ENCODE results near the gene PPARD.

PPARD gene

DNA sequence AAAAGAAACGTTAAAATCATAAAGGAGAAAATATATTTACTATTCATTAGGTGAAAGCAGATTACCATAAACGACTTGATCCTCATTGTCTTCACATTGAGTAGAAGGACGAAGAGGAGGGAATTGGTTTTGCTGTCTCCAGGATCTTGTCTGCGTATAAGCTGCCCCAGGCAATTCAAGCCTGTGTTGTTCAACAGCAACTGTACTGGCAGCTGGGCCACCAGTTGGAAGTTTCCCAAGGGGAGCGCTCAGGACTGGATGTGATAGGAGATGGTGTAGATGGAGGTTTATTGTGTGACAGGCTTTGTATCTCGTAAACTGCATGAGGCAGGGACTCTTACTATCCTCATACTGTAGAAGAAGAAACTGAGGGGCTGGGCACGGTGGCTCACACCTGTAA, 105.8 kb downstream of the PPARD start:
- DNase-seq, result no peak

DNA sequence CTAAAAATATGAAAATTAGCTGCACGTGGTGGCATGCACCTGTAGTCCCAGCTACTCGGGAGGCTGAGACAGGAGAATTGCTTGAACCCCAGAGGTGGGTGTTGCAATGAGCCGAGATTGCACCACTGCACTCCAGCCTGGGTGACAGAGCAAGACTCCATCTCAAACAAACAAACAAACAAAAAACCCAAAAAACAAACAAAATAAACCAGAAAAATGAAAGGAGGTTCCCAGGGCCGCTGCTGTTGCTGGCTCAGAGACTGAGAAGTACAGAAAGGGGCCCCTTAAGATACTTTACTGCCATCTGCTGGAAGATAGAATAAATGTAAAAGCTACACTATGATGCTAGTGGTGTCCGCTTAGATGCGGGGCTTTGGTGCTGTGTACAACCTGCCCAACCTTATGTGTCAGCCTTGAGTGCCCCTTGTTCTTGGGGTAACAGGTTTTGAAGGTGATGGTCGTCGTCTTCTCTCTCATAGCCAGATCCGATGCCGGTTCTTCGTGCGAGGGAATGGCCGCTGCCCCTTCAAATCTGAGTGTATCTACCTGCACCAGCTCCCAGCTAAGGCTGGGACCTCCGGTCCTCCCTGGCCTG, 107.0 kb downstream of the PPARD start:
- peak; percentile 81 for DNase-seq

DNA sequence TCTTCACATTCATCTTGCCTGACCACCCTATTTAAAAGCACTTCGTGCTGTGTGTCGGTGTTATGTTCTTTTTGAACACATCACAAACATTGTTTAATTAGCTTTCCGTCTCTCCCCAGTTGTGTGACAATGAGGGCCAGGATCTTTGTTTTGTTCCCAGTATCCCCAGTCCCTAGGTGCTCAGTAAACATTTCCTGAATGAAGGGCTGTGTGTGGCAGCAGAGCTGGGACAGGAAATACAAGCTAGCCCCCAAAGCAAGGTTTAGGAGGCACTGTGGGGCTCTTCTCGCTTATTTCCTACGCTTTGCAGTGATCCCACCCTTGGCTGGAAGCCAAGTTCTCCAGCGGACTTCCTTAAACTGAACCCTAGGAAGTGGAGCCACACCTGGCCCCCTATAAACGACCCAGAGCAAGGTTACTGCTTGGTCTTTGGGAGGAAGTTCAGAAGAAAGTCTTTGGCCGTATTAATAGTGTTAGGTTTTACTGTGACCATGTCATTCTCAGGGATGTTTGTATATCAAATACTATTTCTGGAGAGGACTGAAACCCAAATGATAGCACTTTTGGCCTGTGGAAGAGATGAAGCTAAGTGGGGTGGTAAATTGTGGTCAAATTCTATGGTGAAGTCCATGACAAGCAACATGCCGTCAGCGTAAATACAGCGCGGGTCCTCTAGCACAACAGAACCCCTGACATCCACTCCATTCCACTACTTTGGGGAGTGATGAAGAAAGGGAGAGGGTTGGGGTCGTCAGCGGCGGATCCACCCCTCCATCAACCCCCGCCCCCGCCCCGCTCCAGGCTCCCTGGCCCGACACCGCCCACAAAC, 109.2 kb downstream of the PPARD start:
- no peak for DNase-seq

DNA sequence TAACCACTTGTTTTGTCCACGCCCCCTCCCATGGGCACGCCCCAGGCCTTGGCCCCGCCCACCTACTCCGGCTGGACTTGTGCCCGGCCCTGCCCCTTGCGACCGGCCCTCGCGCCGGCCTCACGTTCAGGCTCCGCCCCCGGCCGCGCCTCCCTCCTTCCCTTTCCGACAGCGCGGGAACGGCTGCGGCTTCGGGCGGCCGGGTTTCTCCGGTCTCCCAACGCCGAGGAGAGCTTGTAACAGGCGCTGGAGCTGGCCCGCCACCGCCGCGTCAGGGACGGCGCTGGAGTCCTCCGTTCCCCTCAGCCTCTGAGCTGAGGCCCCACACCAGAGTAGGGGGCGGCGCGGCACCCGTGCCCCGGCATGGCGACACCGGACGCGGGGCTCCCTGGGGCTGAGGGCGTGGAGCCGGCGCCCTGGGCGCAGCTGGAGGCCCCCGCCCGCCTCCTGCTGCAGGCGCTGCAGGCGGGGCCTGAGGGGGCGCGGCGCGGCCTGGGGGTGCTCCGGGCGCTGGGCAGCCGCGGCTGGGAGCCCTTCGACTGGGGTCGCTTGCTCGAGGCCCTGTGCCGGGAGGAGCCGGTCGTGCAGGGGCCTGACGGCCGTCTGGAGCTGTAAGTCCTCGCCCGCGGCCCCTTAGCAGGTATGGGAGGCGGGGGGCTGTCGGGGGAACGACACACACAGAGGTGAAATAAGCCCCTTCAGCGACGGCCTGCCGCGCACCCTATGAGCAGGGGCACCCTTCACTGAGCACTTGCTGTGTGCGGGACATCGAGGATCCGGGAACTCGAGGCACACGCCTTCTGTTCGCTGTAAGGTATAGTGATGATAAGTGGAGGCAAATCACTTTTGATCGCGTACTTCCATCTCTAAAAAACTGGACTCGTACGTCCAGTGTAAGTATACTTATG, 110.1 kb downstream of the PPARD start, which contains the start of gene FANCE:
Gene FANCE, plus strand, starts transcription at position 156 of the 908 bp plus-strand sequence. Its CDS starts 208 bp downstream, at position 364.
- DNase-seq, result peak; percentile 98

DNA sequence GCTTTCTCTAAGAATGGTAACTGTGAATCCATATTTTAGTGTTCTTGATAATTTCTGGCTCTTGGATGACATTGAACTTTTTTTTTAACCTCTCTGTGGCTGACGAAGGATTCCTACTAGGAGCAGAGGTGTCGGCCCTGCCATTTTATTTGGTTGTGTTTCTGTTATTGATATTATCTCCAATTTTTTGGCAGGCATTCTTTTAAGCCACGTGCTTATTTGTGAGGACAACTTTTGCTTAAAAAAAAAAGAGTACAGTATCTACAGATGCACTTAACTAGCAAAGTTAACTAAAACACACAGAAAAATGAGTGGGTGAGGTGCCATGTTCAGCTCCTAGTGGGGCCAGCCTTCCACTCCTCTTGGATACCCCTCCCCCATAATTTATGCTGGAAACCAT, 110.9 kb downstream of the PPARD start:
- DNase-seq, result no peak

DNA sequence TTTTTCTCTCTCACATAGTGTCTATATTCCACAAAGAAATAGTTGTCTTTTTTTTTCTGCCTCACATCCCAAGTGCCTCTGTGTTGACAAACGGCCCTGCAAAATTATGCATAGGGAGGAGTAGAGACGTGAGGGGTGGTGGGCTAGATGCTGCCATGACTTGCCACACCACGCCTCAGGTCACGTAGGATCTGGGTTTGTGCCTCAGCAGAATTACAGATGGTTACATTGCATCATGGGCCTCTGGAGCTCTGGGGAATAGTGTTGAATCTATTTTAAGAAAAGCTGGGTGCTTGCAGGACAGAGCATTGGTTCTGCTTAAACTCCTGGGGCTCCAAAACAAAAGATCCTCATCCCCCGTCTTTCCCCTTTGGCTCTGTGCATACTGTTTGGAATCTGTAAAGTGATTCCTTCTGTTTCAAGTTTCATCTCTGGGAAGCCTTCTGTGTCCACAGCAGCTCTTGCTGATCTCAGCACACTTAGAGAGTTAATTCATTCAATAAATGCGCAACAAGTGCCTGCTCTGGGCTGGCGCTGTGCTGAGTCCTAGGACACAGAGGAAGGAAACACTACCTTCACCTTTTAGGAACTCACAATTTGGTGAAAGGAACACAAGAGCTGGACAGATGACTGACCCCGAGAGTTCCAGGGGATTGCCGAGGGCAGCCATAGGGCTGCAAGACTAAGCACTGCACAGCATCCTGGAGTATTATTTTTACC, 112.2 kb downstream of the PPARD start:
- DNase-seq, result no peak

DNA sequence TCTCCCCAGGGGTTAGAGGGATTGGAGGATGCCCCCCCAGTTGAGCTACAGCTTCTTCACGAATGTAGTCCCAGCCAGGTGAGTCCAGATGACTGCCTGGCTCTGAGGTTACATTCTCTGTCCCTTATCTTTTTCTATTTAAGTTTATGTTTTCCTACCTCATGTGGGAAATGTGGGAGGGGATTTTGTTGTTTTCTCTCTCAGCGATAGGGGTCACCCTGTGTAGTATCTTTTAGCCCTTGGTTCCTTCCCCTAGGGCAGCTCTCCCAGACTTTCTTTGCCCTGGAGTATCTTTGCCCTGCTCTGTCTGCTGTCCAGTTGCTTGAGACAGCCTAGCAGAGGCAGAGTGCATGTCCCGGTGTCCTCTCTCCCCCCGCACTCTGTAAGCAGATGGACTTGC, 115.5 kb downstream of the PPARD start:
- no peak for DNase-seq

DNA sequence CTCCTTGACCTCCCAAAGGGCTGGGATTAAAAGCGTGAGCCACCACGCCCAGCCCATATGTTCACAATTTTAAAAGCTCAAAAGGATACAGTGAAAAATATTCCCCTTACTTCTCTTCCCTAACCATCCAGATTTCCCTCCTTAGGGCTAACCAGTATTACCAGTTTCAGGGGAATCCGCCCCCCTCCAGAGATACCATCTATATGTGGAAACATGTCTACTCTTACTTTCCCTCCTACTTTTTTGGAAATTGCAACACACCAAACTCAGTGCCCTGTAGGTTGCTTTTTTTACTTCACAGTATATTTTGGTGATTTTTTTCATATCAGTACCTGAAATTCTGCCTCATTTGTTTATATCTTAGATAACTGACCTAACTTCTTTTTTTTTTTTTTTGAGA, 118.9 kb downstream of the PPARD start:
- DNase-seq, result no peak

DNA sequence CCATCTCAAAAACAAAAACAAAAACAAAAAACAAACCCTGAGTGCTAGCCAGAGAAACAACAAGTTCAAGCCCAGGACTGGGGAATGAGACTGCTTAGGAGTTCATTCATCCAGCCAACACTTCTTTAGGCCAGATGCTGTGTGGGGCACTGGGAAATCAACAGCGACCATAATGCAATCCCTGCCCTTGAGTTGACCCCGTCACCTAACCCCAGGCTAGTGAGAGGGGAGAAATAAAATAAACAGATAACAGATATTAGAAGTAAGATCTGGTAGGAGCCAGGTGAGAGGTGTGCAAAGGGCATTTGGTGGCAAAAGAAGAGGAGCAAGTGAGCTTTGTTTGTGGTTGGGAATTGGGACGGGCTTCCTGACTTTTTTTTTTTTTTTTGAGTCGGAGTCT, 120.9 kb downstream of the PPARD start:
- no peak for DNase-seq

DNA sequence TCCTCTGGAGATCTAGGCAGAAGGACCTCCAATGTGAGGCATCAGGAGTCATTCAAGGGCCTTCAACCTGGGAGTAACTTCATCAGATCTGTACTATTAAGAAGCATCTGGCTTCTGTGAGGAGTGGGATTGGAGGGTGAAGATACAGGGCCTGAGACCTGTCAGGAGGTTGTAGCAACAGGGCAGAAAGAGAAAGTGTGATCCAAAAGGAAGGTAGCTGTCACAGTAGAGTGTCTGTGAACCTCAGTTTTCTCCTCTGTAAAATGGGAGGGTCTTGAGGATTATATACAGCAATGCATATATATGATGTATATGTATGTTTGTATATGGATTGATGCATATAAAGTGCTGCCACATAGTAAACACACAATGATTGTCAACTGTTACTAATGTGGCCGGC, 123.3 kb downstream of the PPARD start:
- DNase-seq, result no peak

DNA sequence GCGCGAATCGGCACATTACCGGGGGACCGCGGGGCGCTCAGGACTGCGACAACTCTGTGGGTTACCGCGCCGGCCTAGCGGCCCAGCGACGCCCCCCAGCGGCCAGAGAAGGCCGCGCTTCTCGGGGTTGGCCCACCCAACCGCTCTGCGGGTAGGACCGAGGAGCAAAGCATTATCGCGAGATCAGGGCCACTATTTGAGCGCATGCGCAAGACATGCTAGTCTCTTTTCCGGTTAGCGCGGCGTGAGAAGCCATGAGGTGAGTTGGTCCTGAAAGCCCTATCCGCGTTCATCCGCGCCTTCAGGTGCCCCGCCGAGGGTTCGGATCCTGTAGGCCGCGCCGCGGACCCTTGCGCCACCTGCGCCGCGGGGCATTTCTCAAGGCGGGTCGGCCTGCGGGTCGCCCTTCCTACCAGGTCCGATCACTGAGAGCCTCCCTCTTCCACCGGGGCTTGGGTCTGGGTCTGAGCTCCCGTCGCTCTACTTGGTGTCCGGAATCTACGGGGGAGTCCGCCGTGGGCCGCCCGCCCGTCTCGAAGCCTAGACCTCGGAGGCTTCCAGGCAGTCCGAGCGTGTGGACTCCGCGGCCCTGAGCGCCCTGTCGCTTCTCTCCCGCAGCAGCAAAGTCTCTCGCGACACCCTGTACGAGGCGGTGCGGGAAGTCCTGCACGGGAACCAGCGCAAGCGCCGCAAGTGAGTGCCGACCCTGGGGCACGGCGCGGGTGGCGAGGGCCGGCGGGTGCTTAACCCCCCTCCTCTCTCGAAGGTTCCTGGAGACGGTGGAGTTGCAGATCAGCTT, 126.0 kb downstream of the PPARD start, which contains the start of gene RPL10A:
Gene RPL10A, plus strand, starts transcription at position 221 of the 799 bp plus-strand sequence. Its CDS starts 34 bp downstream, at position 255.
- peak; percentile 98 for DNase-seq

DNA sequence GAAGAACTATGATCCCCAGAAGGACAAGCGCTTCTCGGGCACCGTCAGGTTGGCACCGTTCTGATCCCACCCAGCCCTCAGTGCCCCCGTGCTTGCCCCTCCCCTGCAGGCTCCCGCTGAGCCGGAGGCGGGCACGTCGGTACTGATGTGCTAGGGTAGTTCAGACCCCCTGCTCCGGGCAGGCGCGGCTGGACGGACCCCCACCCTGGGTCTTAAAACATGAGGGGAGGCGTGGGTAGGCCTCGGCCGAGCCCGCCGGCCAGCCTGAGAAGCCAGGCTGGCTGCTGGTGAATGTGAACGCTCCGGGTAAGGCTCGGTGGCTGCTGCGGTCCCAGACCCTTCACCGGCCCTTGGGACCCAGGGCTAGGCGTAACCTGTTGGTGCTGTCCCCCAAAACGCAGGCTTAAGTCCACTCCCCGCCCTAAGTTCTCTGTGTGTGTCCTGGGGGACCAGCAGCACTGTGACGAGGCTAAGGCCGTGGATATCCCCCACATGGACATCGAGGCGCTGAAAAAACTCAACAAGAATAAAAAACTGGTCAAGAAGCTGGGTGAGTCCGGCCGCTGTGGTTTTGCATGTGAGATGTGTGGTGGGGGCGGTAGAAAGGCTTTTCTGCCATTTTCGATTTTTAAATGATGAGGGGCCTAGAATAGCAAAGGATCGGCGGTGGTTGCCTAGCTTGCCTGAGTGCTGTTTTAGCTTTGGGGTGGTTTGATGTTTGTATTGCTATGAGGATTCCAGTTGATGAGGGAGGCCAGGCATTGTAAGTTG, 126.8 kb downstream of the PPARD start:
- peak; percentile 18 for DNase-seq

DNA sequence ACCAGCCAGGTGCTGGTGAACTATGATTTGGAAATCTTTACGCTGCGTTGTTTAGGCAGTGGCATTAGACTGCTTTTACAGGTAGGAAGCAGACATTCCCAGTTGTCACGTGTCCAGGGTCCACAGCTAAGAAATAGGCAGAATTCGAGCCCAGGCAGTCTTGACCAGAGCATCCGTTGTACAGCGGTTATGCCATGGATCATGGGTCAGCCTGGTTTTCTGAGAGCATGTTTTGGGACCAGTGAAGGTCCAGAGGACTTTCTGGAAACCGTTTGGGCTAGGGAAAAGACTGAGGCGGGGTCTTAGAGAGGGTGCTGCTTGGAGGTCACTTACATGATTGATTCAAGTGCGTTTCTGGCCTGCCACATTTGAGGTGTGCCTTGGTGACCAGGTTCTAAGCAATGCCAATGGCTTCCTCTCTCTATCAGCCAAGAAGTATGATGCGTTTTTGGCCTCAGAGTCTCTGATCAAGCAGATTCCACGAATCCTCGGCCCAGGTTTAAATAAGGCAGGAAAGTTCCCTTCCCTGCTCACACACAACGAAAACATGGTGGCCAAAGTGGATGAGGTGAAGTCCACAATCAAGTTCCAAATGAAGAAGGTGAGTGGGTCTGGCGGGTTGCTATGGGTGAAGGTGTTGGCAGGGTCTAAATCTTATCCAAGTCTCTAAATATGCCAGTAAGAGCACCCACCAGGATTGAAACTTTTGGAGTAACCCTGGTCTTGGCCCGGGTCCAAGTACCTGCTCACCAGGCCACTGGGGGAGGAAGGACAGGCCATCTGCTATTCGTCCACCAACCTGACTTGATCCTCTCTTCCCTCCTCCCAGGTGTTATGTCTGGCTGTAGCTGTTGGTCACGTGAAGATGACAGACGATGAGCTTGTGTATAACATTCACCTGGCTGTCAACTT, 127.6 kb downstream of the PPARD start:
- DNase-seq, result peak; percentile 47

DNA sequence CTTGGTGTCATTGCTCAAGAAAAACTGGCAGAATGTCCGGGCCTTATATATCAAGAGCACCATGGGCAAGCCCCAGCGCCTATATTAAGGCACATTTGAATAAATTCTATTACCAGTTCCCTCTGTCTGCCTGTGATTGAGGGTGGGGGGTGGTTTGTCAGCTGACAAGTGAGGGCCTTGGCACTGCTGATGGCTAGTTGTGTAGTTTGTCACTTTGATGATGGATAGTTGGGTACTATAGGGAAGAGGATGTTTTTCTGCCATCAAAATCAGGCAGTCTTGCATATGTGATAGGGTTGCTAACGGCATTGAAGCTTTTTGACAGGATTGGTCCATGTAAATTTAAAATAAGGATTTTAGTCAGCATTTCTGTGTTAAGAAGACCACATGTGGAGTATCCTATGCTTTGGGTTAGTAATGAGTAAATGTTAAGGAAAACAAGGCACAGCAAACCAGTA, 128.3 kb downstream of the PPARD start:
- peak; percentile 36 for DNase-seq

DNA sequence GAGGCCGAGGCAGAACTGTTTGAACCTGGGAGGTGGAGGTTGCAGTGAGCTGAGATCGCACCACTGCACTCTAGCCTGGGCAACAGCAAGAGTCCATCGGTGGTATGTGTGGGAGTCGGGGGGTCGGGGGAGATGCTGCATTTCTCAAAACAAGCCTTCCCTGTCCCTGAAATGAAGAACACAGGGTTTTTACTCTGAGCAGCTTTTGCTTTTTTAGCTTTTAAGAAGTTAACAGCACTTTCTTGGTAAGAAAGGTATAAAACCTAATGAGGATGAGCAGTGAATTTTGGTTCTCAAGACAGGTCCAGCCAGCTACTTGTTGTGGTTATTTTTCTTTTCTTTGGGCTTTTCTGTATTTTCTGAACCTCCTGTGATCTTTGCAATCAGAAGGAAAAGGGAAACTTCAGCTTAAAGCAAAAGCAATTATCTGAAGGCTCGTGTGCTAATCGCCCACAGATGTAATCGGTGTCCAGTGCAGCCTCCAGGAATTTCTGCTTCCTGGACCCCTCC, 129.5 kb downstream of the PPARD start:
- no peak for DNase-seq

DNA sequence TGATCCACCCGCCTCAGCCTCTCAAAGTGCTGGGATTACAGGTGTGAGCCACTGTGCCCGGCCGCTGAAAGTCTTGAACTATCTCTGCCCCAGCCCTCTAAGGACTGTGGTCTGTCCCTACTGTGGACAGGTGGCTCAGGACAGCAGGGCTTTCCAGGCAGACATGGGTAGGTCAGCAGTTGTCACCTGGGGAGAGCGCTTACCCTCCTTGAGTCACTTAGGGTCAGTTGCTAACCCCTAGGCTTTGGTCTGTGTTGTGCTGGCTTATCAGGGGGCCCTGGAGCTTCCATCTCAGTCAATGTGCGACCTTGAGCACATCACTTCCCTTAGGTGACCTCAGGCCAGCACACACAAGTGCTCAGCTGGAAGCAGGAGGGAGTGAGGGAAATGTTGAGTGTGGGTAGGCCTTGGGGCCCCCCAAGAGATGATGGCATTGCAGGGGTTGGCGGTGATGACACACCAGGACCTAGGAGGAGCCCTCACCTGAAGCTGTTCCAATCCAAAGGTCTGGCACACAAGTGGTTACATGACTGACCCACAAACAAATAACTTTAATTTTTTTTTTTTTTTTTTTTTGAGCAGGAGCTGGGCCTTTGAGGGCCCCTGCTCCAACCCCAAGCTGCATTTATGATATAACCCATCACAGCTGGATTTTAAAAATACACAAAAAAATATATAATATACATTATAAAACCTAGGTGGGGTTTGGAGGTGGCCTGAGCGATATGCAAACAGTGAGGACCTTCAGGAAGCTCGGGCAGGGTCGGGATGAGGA, 130.9 kb downstream of the PPARD start:
- DNase-seq, result peak; percentile 49

DNA sequence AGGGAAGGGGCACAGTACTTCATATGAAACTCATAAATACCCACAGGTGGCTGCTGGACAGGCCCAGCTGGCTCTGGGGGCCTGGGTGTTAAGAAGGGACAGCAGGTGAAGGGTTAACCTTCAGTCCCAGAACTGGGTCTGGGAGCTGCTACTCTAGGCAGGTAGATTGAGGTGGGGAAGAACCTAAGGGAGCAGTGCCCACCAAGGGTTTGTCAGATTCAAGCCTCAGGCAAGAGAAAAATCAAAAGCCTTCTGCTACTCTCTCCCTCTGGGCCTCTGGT, 131.4 kb downstream of the PPARD start:
- DNase-seq, result no peak

DNA sequence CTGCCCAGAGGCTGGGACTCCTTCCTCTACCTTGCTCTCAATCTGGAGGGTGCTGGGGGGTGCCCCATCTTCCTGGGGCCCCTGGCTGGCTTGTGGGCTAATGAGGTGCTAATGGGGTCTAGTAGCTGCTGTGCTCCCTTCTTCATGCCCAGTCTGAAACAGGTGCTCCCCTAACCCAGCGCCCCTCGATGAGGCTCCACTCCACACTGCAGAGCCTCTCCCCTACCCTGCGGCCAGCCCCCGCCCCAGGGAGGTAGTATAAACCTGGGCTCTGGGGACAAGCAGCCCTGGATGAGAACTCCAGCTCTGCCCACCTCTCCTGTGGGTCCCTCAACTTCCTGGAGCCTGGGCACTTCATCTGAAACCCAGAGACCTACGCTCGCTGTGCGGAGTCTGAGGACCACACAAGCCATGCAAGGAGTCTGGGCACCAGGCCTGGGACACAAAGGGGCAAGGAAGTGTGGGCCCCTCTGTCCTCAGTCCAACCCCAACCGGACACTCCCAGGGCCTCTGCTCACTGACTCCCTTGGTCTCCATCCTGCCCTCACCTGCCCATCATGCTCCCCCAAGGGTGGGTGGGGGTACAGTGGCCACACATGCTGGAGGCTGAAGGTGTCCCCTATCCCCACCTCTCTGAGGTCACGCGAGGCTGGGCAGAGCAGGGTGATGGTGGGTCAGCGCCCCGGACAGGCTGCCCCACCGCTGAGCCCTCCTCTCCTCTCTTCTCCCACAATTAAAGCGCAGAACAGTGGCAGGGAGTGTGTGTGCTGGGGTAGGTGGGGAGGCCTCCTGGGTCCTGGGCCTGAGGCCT, 132.0 kb downstream of the PPARD start:
- DNase-seq, result peak; percentile 49
